ENCODE results near the gene PSMB2. TPM values are rescaled to one million over a fixed set of nuclear protein-coding genes. Genes with fewer than 3 reads are reported as not detected.

The PSMB2 gene
- total RNA-seq, 1 donor from 2014 or later = 38.1 TPM

- ATAC-seq (no peak), DNase-seq (ENCODE audit: missing footprints) (no peak)
- intact Hi-C loops (cut with DNase I) = no loop called here
Measured at GRCh38 chr1:35650416-35650815, 9.1 kb upstream of the PSMB2 start.

- DNase-seq (ENCODE audit: missing footprints) (no peak), ATAC-seq (no peak)
- intact Hi-C loops (cut with DNase I) = no loop called here
Measured at GRCh38 chr1:35646043-35646442, 4.7 kb upstream of the PSMB2 start.

GRCh38 chr1:35644204-35644603 lies 2.9 kb upstream of the PSMB2 start:
- DNase-seq (ENCODE audit: missing footprints) = no peak
- no peak for ATAC-seq
- intact Hi-C loops (cut with DNase I) = loop anchor here (5.0 kb wide), 1 partner anchor 73 kb away; the partner anchor contains the start of gene C1orf216

GRCh38 chr1:35642471-35642955 lies 1.2 kb upstream of the PSMB2 start:
- ATAC-seq (no peak), DNase-seq (ENCODE audit: missing footprints) (no peak)
- intact Hi-C loops (cut with DNase I) = loop anchor here (5.0 kb wide), 1 partner anchor 75 kb away; the partner anchor contains the start of gene C1orf216

- DNase-seq (ENCODE audit: missing footprints) (no peak), ATAC-seq (no peak)
- intact Hi-C loops (cut with DNase I) = loop anchor here (1.0 to 5.0 kb wide), 2 partner anchors 77 to 129 kb away; partner anchors contain the start of genes C1orf216 and CLSPN
Measured at GRCh38 chr1:35640380-35641232, 720 bp downstream of the PSMB2 start.

- intact Hi-C loops (cut with DNase I) = no loop called here
- DNase-seq (ENCODE audit: missing footprints) (no peak), ATAC-seq (no peak)
Measured at GRCh38 chr1:35637401-35637809, 3.9 kb downstream of the PSMB2 start.

GRCh38 chr1:35633547-35633946 lies 7.8 kb downstream of the PSMB2 start:
- ATAC-seq (no peak), DNase-seq (ENCODE audit: missing footprints) (no peak)
- intact Hi-C loops (cut with DNase I) = no loop called here

- no peak for ATAC-seq
- intact Hi-C loops (cut with DNase I) = no loop called here
- DNase-seq (ENCODE audit: missing footprints) = no peak
Measured at GRCh38 chr1:35631396-35631795, 9.9 kb downstream of the PSMB2 start.

- intact Hi-C loops (cut with DNase I) = no loop called here
- DNase-seq (ENCODE audit: missing footprints) = no peak
Measured at GRCh38 chr1:35629051-35629450, 12.3 kb downstream of the PSMB2 start.

GRCh38 chr1:35623832-35624231 lies 17.5 kb downstream of the PSMB2 start:
- intact Hi-C loops (cut with DNase I) = no loop called here
- DNase-seq (ENCODE audit: missing footprints) = no peak
- no peak for ATAC-seq

More at GRCh38 chr1:35629051-35629450, 12.3 kb downstream of the PSMB2 start:
- ATAC-seq = no peak

GRCh38 chr1:35622510-35623178 lies 18.7 kb downstream of the PSMB2 start:
- ATAC-seq (no peak), DNase-seq (ENCODE audit: missing footprints) (no peak)
- intact Hi-C loops (cut with DNase I) = no loop called here

- DNase-seq (ENCODE audit: missing footprints) (no peak), ATAC-seq (no peak)
- intact Hi-C loops (cut with DNase I) = no loop called here
Measured at GRCh38 chr1:35619237-35620121, 21.8 kb downstream of the PSMB2 start.

- DNase-seq (ENCODE audit: missing footprints) = no peak
- intact Hi-C loops (cut with DNase I) = no loop called here
- ATAC-seq = no peak
Measured at GRCh38 chr1:35615440-35615839, 25.9 kb downstream of the PSMB2 start.

GRCh38 chr1:35611655-35612054 lies 29.7 kb downstream of the PSMB2 start:
- DNase-seq (ENCODE audit: missing footprints) = no peak

GRCh38 chr1:35605867-35606182 lies 35.5 kb downstream of the PSMB2 start:
- intact Hi-C loops (cut with DNase I) = no loop called here
- ATAC-seq = no peak
- DNase-seq (ENCODE audit: missing footprints) = no peak

More at GRCh38 chr1:35611655-35612054, 29.7 kb downstream of the PSMB2 start:
- ATAC-seq = no peak
- intact Hi-C loops (cut with DNase I) = no loop called here

- intact Hi-C loops (cut with DNase I) = no loop called here
- no peak for ATAC-seq
- DNase-seq (ENCODE audit: missing footprints) = no peak
Measured at GRCh38 chr1:35605071-35605866, 36.1 kb downstream of the PSMB2 start.

- DNase-seq (ENCODE audit: missing footprints) = no peak
- no peak for ATAC-seq
- intact Hi-C loops (cut with DNase I) = no loop called here
Measured at GRCh38 chr1:35603941-35604340, 37.4 kb downstream of the PSMB2 start.

- intact Hi-C loops (cut with DNase I) = no loop called here
- ATAC-seq = no peak
Measured at GRCh38 chr1:35603468-35603867, 37.9 kb downstream of the PSMB2 start.

More at GRCh38 chr1:35603468-35603867, 37.9 kb downstream of the PSMB2 start:
- DNase-seq (ENCODE audit: missing footprints) = no peak

All from Right ventricle myocardium inferior (tissue), 1 donor.